GM18951 (cell line): Measurements from ENCODE around the gene TIMP3.

ENCODE experiments used
- POLR2A ChIP-seq: IDR thresholded peaks from 4 replicates; pipeline ENCODE4 v1.6.1; 2011; ENCODE audit warnings: mild to moderate bottlenecking; ENCODE audit not compliant: insufficient read length, insufficient read depth; ENCODE audit errors: extremely low read depth
- in situ Hi-C: fragments of 300-500 bp; cut with MboI; formaldehyde crosslinking; loops from one replicate; pipeline ENCODE4 v1.12.0; 2022; ENCODE audit warnings: low sequenced_read_pairs, mixed read lengths, inconsistent platforms; ENCODE audit not compliant: unreplicated experiment

Gene TIMP3

DNA sequence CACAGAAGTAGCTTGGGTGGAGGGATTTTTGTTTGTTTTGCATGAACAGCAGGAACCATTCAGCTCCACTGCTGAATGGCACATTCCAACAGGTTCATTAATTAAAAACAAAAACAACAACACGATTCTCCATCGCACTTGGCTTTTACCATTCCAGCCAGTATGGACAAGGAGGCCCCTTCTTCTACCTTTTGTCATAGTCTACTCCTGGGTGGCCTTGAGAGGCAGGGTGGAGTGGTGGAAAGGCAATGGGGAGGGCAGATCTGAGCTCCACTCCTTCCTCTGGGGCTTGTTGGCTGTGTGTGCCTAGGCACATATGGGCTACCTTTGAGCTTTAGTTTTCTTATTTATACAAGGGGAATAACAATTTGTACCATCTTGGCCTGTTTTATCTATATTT, 4.8 kb downstream of the TIMP3 start:
- no peak for TF ChIP-seq POLR2A
- in situ Hi-C loops, result loop anchor here (25.0 kb wide), 1 partner anchor 269 kb away; no protein-coding TSS in a partner anchor

DNA sequence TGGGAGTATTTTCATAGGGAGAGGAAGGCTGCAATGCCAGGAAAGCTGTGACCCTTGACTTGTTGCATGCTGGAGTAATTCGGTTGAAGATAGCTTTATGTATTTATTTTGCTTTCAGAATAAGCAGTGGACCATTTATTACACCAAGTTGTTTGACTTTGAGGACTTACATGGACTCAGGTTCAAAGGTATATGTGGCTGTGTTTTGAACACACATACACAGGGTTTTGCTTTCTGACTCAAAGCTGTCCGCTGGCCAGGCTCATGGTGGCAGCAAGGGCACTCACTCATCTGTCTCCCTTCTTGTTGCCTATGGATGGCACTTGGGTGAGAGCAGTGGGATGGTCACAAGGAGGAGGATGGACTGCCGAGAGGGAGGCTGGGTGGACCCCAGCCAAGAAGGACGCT, 6.5 kb downstream of the TIMP3 start:
- in situ Hi-C loops, result loop anchor here (25.0 kb wide), 1 partner anchor 271 kb away; no protein-coding TSS in a partner anchor
- no peak for TF ChIP-seq POLR2A

DNA sequence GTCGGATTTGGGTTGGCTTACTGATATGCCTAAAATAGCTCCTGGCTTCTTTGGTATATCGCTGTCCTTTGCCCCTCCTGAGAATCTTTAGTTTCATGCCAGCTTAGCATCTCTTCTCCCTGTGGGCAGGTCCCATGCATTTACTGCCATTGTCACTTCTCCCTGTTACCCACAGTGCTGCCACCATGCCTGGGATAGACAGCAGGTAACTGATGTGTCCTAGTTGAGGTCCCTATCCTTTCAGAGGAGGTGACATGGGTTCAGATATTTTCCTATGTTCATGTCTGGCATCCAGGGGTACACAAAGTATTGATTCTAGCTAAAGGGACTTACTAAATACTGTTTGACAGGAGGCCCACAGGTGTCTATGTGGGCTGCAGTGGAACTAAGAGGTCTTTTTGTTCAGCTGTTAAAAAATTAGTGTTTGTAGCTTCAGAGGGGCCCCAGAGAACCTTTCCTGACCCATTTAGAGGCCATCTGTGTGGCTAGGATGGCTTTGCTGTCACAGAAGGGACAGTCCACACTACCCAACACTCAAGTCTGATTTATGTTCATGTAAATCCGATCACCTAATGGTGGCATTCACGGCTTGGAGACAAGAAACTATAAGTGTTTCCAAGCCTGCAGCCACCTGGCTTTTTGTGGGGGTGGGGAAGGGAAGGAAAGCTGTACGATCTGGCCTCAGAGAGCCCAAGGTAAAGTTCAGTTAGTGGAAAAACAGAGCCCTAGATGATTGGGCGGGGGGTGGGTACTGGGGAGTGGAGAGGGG, 8.5 kb downstream of the TIMP3 start:
- TF ChIP-seq POLR2A, result no peak
- in situ Hi-C loops, result loop anchor here (25.0 kb wide), 1 partner anchor 273 kb away; no protein-coding TSS in a partner anchor

DNA sequence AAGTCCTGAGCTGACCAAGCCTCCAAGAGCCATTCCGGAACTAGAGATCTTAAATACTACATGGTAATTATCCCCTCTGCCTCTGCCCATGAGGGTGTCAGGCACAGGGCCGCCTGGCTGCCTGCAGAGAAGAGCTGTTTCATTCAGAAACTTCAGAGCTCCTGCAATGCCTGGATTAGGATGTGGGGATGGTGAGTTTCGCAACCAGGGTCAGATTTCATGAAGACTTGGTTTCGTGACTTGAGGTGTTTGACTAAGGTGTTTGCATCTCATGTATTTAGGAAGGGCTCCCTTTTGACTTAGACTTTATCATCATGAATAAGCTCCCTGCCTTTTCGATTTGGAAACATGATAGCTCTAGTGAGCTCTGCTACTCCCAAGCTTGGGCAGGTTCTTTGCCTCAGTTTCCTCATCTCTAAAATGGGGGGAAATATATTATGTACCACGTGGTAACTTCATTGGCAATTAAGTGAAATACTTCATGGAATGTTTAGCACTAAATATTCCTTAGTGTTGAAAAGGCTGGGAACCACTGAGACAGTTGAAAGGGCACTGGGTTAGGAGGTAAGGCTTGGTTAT, 9.1 kb downstream of the TIMP3 start:
- no peak for TF ChIP-seq POLR2A
- in situ Hi-C loops, result loop anchor here (25.0 kb wide), 1 partner anchor 273 kb away; no protein-coding TSS in a partner anchor

DNA sequence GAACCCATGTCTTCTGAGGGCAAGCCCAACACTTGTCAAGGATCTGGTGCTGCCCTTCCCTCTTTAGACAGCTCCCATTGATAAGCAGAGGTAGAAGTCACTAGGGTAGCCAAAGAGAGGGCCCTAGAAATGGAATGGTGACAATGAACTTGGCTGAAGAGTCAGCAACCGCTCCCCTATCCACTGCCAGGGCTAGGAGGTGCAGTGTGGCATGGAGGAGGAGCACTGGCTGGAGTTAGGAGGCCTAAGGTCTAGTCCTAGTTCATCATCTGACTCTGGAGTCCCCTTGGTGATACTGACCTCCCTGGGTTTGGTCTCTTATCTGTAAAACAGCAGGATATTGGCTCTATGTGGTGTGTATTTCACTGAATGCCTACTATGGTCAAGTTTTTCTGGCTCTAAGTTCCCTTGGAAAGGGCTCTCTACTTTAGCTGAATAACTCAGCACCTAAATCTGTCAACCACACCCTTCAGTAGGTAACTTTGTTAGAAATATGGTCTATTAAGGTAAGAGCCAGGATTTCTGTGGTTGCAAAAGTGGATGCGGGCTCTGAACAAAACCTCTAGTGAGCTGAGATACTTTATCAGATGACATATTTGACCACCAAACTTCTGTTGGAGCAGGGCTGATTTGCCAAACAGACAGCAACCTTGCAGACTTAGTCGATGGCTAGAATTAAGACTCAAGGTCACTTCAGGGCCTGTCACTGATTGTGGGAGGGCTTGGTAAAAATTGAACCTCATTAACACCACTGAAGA, 10.5 kb downstream of the TIMP3 start:
- TF ChIP-seq POLR2A, result no peak
- in situ Hi-C loops, result loop anchor here (25.0 kb wide), 1 partner anchor 275 kb away; no protein-coding TSS in a partner anchor

DNA sequence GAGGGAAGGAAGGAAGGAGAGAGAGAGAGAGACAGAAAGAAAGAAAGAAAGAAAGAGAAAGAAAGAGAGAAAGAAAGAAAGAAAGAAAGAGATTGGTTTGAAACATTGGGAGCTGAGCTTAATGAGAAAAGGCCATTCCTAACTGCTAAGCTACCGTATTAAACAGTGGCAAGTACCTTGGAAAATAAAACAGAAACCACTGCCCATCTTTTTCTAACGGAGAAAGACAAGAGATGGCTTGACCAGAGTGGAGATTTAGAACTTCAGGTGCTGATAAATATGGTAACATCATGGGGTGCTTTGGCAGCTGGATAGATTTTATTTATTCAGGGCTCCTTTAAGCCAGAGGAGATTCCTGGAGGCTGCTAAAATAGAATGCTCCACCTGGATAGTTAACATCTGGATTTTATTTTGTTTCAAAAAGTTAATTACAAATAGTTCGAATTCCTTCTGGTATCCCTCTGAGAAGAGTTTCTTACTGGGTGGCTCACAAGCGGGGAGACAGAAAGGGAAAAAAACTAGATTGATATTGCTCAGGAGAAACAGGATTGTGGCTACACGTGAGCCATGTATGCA, 12.9 kb downstream of the TIMP3 start:
- in situ Hi-C loops, result loop anchor here (25.0 kb wide), 1 partner anchor 277 kb away; no protein-coding TSS in a partner anchor
- TF ChIP-seq POLR2A, result no peak

DNA sequence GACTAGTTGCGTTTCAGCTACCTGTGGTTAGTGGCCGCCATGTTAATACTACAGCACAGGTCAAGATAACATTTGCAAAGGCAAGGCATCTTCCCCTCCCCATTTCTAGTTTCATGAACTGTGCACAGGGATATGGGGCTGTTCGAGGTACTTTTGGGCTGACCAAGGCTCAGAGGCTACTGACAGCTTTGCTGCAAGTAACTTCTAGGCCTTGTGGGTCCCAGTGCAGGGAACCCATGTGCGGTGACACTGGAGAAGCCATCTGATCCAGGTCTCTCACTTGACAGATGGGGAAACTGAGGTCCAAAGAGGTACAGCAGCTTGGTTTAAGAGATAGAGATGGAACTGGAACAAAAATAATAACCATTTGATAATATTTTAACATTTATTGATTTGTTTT, 13.6 kb downstream of the TIMP3 start:
- in situ Hi-C loops, result loop anchor here (25.0 kb wide), 1 partner anchor 278 kb away; no protein-coding TSS in a partner anchor
- TF ChIP-seq POLR2A, result no peak

DNA sequence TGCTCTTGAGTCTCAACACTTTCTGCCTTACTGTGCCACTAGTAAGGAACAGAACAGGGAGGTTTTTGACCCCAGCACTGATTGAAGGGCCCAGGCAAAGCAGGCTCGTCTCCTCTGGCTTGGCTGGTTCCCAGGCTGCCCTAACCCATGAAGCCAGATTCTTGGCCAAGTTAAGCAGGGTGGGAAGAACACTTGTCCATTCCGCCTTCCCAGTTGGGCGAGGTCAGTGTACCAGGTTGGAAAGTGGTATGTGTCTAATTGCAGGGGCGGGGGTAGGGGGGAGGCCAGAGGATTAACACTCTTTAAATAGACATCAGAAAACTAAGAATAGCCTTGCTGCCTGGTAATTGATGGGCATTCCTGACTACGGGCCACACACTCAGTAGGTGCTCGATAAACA, 14.4 kb downstream of the TIMP3 start:
- no peak for TF ChIP-seq POLR2A
- in situ Hi-C loops, result loop anchor here (25.0 kb wide), 1 partner anchor 279 kb away; no protein-coding TSS in a partner anchor

DNA sequence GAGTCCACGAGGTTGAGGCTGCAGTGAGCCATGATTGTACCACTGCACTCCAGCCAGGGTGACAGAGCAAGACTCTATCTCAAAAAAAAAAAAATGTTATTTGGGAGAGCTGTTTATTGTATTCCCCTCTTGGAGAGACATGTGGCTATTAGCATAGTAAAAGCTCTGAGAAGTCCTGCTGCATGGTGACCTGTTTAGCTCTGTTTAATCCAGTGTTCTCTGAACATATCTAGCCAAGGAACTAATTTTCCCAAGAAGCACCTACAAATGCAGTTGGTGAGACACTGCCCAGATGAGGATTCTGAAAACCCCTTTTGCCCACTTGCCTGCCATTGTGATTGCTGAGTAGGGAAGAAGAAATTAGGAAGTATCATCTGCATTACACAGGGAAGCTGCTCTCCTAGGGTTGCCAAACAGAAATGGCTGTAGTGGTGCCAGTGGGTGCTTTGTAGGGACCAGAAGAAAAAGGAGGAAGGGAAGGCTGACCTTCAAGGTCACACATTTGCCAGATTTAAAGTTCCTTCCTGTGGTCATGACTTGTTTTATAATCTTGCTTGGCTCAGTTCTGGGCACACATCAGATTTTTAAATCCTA, 15.7 kb downstream of the TIMP3 start:
- in situ Hi-C loops, result loop anchor here (25.0 kb wide), 1 partner anchor 280 kb away; no protein-coding TSS in a partner anchor
- TF ChIP-seq POLR2A, result no peak

DNA sequence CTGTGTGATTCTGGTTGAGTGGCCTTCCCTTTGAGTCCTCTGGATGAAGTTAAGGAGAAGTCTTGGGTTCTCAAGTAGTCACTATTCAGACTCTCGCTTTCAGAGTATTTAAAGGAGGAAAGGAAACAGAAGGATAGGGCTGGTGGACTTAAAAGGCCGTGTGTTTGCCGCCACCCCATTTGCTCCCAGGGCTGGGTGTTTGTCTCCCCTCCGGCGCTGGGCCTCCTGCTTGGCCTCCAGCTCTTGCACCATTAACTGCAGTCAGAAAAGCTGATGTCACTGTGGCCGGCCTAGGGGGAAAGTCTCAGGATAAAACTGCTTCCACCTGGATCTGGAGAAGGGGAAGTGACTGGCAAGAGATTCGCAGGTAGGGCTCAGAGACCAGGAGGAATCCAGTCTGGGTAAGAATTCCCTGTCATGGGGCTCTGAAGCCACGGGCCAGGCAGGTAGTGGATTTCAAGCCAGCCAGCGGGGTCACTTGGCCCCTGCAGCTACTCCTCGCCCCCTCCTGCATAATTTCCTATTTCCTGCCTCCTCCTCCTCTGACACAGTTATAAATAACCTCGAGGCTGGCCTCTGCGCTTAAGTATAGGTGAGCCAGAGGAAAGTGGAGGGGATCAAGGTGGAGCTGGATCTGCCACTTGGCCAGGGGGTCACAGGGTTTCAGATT, 17.1 kb downstream of the TIMP3 start:
- no peak for TF ChIP-seq POLR2A
- in situ Hi-C loops, result loop anchor here (25.0 kb wide), 1 partner anchor 281 kb away; no protein-coding TSS in a partner anchor

DNA sequence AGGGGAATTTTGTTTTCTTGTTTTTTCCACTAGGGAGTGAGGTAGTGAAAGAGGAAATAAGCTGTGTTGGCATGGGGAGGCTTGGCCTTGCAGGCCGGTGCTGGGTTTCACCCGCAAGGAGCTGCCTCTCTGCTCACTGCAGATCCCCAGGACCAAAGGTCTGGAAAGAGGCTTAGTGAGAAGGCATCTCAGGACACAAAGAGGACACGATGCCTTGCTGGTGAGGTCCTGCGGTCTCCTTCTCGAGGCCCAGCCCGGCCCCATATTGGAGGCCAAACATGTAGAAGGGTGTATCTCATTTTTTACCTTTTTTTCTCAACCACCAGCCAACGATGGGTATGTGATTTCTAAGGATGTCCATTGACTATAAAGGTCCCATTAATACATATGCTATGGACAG, 17.6 kb downstream of the TIMP3 start:
- in situ Hi-C loops, result loop anchor here (25.0 kb wide), 1 partner anchor 282 kb away; no protein-coding TSS in a partner anchor
- no peak for TF ChIP-seq POLR2A
